ENCODE data around the gene SIGLEC14.

Gene SIGLEC14

GRCh38 chr19:51688671-51689571, 42.3 kb upstream of the SIGLEC14 start (continued):
- TF ChIP-seq ZNF518A (tag by site-specific recombination; conservative IDR thresholded peaks at IDR 0.05; ENCODE audit: low read depth) (no peak), ZNF324 (tag by site-specific recombination; IDR thresholded peaks at IDR 0.05) (0 out of 2 replicates have a peak, but pooled peaks have one; percentile 70), ZNF473 (tag by site-specific recombination; IDR thresholded peaks at IDR 0.05) (no peak), ZNF133 (tag by site-specific recombination; IDR thresholded peaks at IDR 0.05) (peak; percentile 76), ZBTB10 (tag by site-specific recombination; IDR thresholded peaks at IDR 0.05) (peak; percentile 90; the same call in 1 of the 2 replicates), KLF16 (tag by site-specific recombination; IDR thresholded peaks at IDR 0.05) (peak; percentile 96), ZNF843 (tag by site-specific recombination; IDR thresholded peaks at IDR 0.05) (peak; percentile 84), ZBTB1 (tag by site-specific recombination; IDR thresholded peaks at IDR 0.05) (no peak), ZNF239 (tag by site-specific recombination; IDR thresholded peaks at IDR 0.05) (no peak; the same call in 1 of the 2 replicates), ZNF521 (tag by site-specific recombination; IDR thresholded peaks at IDR 0.05) (no peak), ZNF19 (tag by site-specific recombination; IDR thresholded peaks at IDR 0.05; ENCODE audit: low read depth) (peak; percentile 77; the same call in 1 of the 2 replicates), ZNF202 (tag by site-specific recombination; IDR thresholded peaks at IDR 0.05; ENCODE audit: borderline replicate concordance) (no peak), YY2 (tag by site-specific recombination; IDR thresholded peaks at IDR 0.05) (peak; percentile 70), ZNF423 (tag by site-specific recombination; IDR thresholded peaks at IDR 0.05) (no peak), PRDM1 (tag by site-specific recombination; IDR thresholded peaks at IDR 0.05) (peak; percentile 100), PRDM2 (tag by site-specific recombination; IDR thresholded peaks at IDR 0.05; ENCODE audit: borderline replicate concordance) (no peak), ZNF707 (tag by site-specific recombination; IDR thresholded peaks at IDR 0.05) (no peak), ZNF658 (tag by site-specific recombination; IDR thresholded peaks at IDR 0.05) (no peak), ZNF792 (tag by site-specific recombination; IDR thresholded peaks at IDR 0.05) (peak; percentile 74; the same call in 1 of the 2 replicates), SP3 (tag by site-specific recombination; IDR thresholded peaks at IDR 0.05) (peak; percentile 93), ZNF621 (tag by site-specific recombination; IDR thresholded peaks at IDR 0.05) (no peak), ZNF555 (tag by site-specific recombination; conservative IDR thresholded peaks at IDR 0.05) (no peak), ZNF837 (tag by site-specific recombination; IDR thresholded peaks at IDR 0.05) (no peak), HIC1 (tag by site-specific recombination; IDR thresholded peaks at IDR 0.05) (0 out of 2 replicates have a peak, but pooled peaks have one; percentile 28)

Data from HEK293 (cell line).